Loucy (cell line): ENCODE data around the gene MED17.

Experiments used
- CTCF ChIP-seq: fragments of 200-600 bp; sonication (generic); conservative IDR thresholded peaks from 2 replicates; pipeline ENCODE4 v1.5.1; 2014; ENCODE audit warnings: mild to moderate bottlenecking, antibody characterized with exemption, low read length
- EZH2phosphoT487 ChIP-seq: fragments of 200-600 bp; IDR thresholded peaks from 2 replicates; pipeline ENCODE4 v1.6.1; 2018; ENCODE audit warnings: antibody characterized with exemption, mild to moderate bottlenecking, moderate library complexity, borderline replicate concordance

GRCh38 chr11:93829598-93829997 is 45.5 kb downstream of the MED17 start:
- no peak for TF ChIP-seq CTCF
- TF ChIP-seq EZH2phosphoT487 = no peak
